Right lobe of liver (tissue), 4 donors: ENCODE data around the gene OR8B4.

Experiments
- CTCF ChIP-seq, 4 donors: fragments of 200-600 bp in 3 of 4; fragments of 450-650 bp in 1 of 4; IDR thresholded peaks; one replicate each; pipeline versions ENCODE4 v1.5.1 to v1.8.0; 2016 to 2022; ENCODE audit warnings: antibody characterized with exemption in 4 of 4, mild to moderate bottlenecking in 2 of 4
- POLR2A ChIP-seq: fragments of 450-650 bp; IDR thresholded peaks from one replicate; pipeline ENCODE4 v1.6.1; 2017; ENCODE audit warnings: antibody characterized with exemption, mild to moderate bottlenecking
- donor health status: DM: no; HTN: no; CAD: no.
- donor health status: DM: no; HTN: no; CAD: no.
- donor health status: DM: no; HTN: yes; CAD: no.

GRCh38 chr11:124415356-124415923, 9.2 kb downstream of the OR8B4 start:
- TF ChIP-seq CTCF (IDR thresholded peaks at IDR 0.05) (peak; percentile 39 to 69 (median 60)), POLR2A (no peak)
